KG1 (cell line): ENCODE results near the gene MVP.
"Not testable (repeated sequence)": the region's sequence is repeated elsewhere in the genome, so short reads cannot be mapped to it uniquely, and the experiment has no call there.

Experiments
- DNase-seq: peaks from one replicate; lab custom pipeline; 2025; lab: John Stamatoyannopoulos, UW

The MVP gene

DNA sequence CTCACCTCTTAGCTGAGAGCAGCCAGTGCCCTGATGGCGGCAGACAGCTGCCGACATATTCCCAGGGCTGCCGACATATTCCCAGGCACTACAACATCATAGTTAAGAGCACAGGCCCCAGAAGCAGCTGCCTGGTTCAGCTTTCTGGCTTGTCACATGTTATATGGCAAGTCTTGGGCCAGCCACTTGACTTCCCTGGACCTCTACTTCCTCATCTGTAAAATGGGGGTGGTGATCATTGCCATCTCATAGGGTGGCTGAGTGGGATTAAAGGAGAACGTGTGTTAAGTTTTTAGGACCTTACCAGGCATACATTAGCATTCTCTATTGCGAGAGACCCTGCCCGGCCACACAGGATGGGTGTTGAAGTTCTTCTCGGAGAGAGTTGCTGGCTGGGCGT lies 23.7 kb downstream of the MVP start:
- no peak for DNase-seq

DNA sequence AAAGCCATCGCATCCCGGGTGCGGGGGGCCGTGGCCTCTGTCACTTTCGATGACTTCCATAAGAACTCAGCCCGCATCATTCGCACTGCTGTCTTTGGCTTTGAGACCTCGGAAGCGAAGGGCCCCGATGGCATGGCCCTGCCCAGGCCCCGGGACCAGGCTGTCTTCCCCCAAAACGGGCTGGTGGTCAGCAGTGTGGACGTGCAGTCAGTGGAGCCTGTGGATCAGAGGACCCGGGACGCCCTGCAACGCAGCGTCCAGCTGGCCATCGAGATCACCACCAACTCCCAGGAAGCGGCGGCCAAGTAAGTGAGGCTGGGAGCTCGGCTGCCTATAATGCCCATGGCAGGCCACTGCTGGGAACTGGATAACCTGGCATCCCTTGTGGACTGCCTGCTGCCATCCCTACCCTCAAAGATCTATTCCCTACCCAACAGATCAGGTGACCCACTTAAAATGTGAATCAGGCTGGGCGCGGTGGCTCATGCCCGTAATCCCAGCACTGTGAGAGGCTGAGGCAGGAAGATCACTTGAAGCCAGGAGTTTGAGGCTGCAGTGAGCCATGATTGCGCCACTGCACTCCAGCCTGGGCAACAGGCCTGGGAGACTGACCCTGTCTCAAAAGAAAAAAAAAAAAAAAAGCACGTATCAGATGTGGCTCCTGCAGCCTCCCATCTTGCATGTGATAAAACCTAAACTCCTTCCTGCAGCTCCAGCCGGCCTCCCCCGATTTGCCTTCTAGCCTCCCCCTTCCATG lies 24.5 kb downstream of the MVP start:
- no peak for DNase-seq

DNA sequence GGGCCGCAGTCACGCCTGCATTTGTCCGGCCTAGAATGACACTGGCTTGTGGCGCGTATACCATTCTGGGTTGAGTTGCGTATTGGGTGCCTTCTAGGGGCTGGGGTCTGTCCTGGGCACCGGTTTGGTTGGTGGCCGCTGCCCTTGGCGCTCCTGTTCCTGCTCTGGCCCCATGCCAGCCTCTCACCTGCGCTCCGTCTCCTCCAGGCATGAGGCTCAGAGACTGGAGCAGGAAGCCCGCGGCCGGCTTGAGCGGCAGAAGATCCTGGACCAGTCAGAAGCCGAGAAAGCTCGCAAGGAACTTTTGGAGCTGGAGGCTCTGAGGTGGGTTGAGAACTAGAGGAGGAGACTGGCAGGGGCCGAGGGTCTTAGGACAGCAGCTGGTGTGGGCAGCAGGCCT lies 25.4 kb downstream of the MVP start:
- DNase-seq: no peak

DNA sequence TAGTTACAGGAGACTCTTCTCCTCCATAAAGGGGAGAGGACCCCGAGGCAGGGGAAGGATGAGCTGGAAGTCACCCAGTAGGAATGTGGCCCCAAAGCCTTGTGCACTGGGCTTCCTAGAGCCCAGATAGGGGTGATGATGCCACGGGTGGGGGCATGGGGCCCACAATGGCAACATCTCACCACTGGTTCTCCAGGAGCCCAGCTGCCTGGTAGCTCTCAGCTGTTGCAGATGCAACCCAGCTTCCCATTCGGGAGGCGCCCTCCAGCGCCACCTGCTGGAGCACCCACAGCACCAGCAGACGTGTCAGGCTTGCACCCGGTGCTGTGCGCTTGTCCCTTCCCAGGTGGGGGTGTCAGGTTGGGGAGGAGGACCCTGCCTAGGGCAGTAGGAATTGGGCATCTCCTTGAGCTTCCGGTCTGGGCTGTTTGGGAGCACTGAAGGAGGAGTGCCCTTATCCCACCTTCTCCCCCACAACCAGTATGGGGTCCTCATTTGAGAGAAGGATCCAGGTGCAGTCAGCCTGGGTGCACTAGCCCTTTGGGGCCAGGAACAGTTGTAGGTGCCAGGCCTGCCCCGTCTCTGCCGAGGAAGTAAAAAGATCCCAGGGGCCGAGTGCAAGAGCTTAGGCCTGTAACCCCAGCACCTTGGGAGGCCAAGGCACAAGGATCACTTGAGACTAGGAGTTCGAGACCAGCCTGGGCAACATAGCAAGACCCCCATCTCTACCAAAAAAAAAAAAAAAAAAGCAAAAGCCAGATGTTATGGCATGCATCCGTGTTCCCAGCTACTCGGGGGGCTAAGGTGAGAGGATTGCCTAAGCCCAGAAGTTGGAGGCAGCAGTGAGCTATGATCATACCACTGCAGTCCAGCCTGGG lies 28.4 kb downstream of the MVP start:
- peak; percentile 8 for DNase-seq

DNA sequence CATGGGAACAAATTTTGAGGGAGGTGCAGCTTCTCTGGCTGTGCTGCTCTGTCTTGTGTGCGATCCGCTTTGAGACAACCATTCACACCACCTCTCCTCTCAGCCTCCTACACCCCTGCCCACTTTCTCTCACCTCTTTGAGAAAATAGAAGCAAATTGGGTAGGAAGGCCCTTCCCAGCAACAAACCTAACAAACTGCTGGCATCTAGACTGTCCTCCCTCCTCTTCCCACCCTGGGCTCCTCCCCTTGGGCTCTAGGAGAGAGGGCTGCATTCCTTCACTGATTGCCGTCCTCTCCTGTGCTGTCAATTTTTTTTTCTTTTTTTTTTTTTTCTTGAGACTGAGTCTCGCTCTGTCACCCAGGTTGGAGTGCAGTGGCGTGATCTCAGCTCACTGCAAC lies 29.2 kb downstream of the MVP start:
- DNase-seq: no peak

DNA sequence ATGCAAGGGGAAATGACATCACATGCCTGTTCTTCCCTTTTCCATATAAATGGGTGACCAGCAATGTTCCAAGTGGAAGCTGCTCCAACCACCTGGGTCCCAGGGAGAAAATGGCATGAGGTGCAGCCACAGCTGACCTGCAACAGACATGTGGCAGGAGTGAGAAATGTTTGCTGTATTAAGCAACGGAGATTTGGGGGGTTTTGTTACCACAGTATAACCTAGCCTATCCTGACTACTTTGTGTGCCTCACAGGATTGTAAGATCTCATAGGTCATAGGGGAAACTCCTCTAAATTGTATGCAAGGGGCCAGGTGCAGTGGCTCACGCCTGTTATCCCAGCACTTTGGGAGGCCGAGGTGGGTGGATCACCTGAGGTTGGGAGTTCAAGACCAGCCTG lies 30.7 kb downstream of the MVP start:
- no peak for DNase-seq

DNA sequence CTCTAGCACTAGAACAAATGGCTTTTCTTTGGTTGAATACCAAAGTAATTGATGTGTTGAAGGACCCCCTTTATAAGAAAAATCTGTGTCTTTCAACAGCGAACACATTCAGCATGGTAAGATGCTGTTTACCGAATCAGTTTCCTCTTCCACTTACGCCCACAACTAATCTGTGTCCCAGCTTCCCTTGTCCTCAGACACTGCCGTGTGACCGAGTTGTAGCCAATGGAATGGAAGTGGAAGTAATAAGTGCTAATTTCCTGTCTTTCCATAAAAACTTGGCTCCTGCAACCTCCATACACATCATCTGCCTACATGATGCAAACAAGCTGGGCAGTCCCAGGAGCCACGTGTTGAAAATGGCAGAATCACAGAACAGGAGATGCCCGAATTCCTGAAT lies 32.4 kb downstream of the MVP start:
- no peak for DNase-seq

DNA sequence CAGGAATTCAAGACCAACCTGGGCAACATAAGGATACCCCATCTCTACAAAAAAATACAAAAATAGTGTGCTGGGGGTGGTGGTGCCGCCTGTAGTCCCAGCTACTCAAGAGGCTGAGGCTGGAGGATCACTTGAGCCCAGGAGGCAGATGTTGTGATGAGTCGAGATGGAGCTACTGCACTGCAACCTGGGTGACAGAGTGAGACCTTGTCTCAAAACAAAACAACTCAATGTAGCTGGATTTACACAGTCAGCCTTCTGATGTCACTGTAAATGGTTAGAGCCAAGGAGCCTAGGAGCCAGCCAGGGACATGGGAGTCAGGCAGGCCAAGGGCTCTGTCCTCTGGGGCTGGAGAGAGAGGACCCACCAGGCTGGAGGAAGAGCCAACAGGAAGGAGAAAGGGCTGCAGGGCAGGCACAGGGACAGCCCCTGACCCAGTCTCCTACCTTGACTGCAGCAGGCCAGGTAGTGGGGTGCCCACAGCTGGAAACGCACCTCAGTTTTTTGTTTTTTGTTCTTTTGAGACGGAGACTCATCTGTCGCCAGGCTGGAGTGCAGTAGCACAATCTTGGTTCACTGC lies 34.3 kb downstream of the MVP start:
- DNase-seq: no peak

DNA sequence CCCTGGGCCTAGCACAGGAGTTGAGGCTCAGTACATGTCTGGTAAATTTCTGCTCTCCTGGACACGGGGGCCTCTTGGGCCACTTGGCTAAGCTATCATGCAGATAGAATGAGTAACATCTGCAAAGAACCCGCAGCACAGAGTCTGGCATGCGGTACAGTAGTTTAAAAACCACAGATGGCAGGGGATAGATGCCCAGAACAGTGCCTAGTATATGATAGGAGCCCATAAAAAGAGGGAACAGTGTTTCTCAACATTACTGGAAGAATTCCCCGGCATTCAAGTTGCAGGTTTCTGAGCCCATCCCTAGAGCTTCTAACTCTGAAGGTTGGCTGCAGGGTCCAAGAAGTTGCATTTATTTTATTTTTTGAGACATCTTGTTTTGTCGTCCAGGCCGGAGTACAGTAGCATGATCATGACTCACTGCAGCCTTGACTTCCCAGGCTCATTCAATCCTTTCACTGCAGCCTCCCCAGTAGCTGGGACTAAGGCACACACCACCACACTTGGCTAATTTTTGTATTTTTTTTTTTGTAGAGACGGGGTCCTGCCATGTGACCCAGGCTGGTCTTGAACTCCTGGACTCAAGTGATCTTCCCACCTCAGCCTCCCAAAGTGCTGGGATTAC lies 37.0 kb downstream of the MVP start:
- no peak for DNase-seq

DNA sequence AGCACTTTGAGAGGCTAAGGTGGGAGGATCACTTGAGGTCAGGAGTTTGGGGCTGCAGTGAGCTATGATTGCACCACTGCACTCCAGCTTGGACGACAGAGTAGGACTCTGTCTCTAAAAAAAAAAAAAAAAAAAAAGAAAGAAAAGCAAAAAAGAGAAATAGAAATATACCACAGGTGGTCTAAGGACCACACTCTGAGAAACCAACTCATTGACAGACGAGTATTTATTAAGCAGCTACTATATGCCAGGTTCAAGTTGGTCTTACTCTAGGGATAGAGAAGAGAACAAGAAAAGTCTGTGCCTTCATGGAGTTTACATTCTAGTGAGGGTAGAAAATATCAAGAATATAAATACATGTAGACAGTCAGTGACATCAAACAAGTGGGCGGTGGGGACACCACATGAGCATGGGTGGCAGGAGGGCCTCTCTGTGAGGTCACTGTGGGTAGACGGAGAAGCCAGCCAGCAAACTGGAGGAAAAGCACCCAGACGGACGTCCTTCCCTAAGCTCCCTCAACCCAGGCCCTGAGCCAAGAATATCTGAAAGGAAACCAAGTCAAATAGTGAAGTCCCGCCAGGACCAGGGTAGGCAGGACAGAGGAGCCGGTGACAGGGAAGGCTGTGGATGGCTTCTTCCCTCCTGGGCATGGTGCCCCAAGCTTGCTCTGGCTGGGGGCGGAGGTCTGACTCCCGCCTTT lies 38.0 kb downstream of the MVP start:
- no peak for DNase-seq

DNA sequence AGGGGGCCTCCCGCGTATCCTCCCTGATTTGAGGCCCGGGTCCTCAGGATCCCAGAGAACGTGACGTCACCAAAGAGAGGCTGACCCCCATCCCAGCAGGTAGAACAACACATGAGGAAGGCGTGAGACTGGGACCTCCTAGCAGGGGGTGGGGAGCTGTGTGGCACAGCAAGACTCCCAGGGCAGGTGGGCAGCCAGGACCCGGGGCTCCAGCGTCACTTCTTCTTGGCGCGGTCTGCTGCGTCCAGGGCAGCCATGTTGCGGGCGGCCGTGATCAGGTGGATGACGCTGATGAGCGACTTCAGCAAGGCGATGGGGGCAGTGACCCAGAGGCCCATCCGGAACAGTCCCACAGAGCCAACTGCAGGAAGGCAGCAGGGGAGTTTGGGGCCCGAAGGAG lies 38.7 kb downstream of the MVP start:
- DNase-seq: no peak

DNA sequence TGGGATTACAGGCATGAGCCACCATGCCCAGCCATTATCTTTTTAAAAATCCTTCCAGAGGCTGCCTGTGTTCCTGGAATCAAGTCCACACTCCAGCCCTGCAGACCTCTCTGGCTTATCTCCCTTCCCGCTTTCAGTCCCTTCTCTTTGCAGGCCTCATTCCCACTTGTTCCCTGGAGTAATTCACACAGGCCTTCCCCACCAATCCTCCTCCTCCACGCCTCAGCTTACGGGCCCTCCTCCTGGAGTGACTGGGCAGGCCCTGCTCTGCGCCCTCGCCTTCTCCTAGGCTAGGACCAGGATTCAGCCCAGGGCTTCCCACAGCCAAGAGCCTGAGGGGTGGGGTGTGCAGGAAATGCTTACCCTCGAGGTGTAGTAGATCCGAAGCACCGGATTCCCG lies 40.0 kb downstream of the MVP start:
- DNase-seq: no peak

DNA sequence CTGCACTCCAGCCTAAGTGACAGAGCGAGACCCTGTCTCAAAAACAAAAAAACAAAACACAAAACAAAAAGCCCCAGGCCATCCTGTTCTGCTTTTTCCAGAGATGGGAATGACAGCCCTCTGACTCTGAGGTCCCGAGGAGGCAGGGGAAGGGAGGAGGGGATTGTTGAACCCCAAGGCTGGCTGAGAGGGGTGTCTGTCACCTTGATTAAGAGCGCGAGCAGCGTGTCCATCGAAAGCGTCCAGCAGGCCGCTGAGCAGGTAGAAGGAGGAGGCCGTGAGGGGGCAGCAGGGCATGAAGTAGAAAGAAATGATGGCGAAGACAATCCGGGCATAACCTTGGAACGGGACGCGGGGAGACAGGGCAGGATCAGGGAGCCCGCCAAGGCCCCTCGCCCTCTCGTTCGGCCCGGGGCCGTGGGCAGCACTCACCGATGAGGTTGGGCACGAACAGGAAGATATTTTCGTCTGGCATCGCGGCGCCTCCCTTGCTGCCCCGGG lies 42.2 kb downstream of the MVP start:
- no peak for DNase-seq

DNA sequence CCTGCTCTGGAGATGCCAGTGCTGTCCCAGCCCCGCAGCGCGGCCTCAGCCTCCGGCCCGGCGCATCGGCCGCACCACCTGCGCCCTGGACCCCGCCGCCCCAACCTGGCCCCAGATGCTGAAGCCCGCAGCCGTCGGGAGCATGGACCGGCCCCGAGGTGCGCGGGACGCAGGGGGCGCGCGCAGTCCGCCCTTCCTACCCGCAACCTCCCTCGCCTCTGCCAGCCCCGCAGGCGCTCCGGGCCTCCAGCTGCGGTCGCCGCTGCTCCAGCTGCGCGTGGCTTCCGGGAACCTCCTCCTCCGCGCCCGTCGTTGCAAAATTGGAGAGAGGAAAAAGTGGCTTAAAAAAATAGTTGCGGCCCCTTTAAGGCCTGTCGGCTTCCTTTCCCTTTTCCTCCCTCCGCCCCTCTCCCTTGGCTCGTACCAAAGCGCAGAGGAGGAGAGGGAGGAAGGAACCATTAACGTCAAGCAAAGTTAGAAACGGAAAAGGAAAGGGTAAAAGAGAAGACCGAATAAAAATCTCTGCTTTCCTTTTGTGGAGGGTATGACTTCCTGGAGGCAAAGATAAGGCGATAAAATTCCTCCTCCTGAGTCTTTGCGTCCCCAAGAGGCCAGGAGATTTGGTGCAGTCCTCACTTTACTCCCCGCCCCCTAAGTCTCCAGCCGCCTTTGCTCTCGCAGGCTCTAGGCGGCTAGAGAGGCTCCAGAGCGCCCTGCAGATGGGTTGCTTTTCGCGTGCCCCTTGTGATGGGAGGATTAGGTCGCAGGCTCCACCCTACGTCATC lies 42.8 kb downstream of the MVP start, which contains the start of gene CDIPT:
TSS of gene CDIPT (minus strand) at position 343 of the 785 bp plus-strand sequence. CDS start 369 bp downstream, outside the sequence.
- peak; percentile 97 for DNase-seq

DNA sequence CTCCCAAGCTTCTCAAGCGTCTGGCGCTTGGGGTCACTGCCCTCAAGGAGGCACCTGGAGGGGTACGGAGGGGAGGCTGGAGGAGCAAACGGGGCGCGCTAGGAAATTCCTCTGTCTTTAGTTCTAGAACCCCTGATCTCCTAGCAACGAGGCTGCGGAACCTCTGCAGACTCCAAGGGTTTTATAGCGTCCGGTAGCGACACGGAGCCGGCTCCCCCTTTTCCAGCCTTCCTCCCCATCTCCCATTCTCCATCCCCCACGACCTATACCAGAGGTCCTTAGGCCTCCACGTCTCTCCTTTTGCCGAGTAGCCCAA lies 43.4 kb downstream of the MVP start:
- DNase-seq: no peak

DNA sequence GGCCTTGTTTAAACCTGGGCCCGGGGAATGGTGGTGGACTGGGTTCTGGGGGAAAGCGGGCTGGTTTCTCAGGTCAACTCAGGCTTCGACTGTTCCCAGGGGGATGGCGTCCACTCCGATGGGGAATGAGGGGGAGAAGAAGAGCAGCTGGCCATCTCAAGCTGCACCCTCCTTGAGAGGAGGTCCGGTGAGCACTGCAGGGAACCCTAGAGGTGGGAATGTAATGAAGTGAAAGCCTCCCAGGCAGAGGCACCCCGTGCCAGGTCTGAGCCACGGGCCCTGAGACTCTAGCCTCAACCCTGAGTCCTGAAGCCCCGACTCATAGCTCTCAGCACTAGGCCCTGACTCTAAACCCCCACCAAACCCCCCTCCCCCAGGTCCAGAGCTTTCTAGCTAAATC lies 43.9 kb downstream of the MVP start:
- DNase-seq: no peak

DNA sequence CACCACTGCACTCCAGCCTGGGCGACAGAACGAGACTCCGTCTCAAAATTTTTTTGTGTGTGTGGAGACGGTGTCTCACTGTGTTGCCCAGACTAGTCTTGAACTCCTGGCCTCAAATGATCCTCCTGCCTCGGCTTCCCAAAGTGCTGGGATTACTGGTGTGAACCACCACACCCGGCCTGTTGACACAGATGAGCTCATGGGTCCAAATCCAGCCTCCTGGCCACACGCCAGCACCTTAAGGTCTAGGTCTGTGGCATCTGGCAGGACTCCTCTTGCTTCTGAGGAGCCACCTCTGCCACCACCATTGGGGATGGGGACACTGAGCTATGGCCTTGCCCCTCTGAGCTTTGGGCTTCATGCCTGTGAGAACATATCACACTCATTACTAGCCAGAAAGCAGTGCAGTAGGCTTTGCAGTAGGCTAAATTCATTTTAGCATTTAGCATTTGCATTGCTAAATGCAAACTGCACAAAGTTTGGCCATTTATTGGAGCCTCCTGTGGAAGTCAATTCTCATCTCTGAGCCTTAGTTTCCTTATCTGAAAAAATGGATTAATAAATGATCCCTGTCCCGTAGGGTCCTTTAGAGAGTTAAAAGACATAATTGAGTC lies 48.2 kb downstream of the MVP start:
- DNase-seq: no peak

DNA sequence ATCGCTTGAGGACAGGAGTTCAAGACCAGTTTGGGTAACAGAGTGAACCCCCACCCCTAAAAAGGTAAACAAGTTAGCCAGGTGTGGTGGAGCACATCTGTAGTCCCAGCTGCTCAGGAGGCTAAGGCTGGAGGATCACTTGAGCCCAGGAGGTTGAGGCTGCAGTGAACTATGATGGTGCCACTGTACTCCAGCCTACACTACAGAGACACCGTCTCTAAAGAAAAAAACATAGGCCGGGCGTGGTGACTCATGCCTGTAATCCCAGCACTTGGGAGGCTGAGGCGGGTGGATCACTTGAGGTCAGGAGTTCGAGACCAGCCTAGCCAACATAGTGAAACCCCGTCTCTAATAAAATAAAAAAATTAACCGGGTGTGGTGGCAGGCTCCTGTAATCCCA lies 48.8 kb downstream of the MVP start:
- DNase-seq: not testable (repeated sequence)

DNA sequence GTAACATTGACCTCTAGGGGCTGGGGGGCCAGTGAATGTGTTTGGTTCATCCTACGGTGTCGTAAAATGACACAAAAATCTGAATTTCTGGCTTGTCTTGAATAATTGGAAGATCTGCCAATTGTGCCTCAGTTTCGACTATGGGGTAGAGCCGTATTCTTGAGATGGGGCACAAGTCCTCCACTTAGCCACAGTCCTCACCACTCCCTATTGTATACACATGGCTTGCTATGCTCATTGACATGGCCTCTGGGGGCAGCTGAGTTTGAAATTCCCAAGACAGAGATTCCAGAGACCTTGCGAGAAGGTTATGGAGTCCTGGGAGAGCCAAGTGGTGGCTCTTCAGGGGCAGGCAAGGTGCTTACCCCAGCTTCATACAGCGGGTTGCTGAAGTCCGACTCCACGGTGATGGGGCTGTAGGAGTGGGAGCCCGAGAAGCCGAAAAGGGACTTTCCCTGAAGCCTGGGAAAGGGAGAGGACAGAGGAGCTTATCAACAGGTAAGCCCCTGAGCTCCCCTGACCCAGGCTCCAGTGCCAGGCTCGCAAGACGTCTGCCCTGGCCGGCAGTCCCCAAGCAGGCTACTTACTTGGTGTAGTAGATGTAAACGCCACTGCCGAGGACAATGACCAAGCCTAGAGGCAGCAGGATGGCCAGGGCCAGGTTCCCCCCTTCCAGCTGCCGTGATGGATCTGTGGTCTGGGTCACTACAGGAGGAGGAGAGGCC lies 51.7 kb downstream of the MVP start:
- DNase-seq: no peak

DNA sequence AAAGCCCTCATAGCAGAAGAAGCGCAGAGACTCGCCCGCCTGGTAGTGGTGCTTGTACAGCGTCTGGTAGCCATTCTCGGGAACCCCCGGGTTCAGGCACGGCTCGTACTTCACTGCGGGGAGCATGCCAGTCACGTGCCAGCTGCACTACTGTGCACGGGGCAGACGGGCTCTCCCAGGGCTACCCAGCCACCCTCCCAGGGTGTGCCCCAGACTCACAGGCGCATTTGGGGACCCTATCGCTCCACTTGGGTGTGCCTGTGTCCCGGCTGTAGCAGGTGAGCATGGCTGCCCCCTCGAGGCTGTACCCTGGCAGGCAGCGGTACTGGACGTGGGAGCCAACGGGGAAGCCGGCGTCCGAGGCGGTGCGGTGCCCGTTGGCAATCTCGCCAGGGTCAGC lies 53.1 kb downstream of the MVP start:
- DNase-seq: no peak
